Measurements from ENCODE around the gene PARK7.
A peak's percentile ranks its signal among the peaks of the same experiment; 100 is the strongest.
"Not testable (repeated sequence)": the region's sequence is repeated elsewhere in the genome, so short reads cannot be mapped to it uniquely, and the experiment has no call there.

The PARK7 gene

GRCh38 chr1:7961216-7962013 is at the start of gene PARK7:
PARK7 (plus strand) TSS chr1:7961711; CDS start chr1:7962786, 1,075 bp downstream.
- DNase-seq, result peak; percentile 88

DNA sequence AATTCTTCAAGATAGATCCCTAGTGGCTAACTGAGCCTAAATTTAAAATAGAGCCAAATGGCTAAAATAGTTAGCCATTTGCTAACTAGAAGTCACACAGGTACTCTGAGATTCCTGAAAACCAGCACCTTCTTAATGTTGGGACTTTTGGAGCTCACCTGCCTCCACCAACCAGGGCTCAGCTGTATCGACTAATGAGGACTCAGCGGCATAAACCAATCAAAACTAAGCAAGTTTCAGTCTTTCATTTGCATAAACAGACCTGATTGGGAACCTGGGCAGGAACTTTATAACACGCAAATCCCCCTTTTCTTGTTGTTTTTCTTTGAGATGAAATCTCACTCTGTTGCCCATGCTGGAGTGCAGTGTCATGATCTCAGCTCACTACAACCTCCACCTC is 49.4 kb upstream of the PARK7 start:
- no peak for DNase-seq

DNA sequence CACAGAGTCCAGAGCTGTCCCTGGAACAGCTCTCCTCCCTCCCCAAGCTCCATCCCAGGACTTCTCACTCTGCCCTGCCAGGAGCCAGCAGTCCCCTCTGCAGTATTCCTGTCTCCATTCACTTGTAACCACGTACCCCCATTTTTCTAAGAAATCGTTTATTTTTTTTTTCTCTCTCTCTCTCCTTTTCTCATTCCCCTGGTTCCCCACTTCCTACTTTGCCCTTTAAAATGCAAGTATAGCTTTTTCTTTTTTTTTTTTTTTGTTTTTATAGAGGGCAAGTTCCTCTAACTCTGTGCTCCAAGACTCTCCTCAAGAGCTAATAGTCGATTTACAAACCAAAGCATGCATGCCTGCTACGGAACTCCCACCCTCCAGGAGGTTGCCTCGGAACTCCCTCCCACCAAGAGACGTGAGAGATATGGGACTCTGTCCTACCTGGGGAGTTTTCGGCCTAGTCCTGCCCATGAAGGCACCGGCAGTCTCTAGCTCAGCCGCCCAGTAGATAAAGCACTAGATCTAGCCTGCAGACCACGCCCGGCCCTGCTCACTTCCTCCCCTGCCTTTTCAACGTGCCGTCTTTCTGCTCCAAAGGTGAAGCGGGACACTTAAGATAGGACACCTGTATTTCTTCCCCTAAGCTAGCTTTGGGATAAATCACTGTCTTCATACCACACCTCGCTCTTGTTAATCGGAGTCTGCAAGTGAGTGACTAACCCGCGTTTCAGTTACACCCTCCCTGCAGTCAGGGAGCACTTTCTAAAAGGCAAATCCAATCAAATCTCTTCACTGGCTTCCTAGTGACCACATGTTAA is 48.6 kb upstream of the PARK7 start:
- DNase-seq, result no peak

GRCh38 chr1:7915826-7916500 is 45.5 kb upstream of the PARK7 start:
- DNase-seq, result no peak

DNA sequence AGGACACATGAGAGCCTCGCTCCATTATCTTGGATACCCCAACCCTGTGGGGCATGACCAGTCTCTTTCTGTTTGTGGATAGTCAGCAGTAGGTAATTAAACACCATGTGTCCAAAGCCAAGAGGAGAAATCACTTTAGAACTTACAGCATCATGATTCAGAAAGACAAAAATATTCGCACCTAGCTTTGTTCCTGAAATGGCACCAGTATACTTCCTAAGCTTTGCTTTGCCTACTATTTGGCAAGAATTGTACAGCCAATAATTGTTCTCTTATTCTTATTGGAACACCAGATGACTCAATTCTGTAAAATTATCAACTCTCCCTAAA is 45.0 kb upstream of the PARK7 start:
- DNase-seq, result no peak

DNA sequence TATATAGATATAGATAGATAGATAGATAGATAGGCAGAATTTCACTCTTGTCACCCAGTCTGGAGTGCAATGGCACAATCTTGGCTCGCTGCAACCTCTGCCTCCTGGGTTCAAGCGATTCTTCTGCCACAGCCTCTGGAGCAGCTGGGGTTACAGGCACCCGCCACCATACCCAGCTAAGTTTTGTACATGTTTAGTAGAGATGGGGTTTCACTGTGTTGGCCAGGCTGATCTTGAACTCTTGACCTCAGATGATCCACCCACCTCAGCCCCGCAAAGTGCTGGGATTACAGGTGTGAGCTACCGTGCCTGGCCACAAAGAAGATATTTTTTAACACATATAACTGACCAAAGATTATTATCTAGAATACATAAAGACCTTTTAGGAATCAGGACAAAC is 43.5 kb upstream of the PARK7 start:
- not testable (repeated sequence) for DNase-seq

GRCh38 chr1:7919880-7920279 is 41.6 kb upstream of the PARK7 start:
- DNase-seq, result no peak

DNA sequence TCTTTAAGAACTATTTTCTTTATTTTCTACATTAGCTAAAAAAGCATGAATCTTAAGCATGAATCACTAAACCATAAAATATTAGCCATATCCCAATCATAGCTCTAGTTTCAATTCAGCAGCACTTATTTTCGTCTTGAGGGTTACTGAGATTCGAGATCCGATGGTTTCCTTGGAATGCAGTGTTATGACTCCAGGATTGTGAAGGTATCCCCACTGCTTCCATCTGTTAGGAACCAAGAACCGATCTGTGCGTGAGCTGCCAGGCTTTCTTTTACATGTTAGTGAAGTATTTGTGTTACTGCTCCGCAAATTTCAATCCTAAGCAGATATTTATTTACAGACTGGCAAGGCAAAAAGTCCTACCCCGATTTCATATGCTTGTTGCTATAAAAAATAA is 39.7 kb upstream of the PARK7 start:
- no peak for DNase-seq

DNA sequence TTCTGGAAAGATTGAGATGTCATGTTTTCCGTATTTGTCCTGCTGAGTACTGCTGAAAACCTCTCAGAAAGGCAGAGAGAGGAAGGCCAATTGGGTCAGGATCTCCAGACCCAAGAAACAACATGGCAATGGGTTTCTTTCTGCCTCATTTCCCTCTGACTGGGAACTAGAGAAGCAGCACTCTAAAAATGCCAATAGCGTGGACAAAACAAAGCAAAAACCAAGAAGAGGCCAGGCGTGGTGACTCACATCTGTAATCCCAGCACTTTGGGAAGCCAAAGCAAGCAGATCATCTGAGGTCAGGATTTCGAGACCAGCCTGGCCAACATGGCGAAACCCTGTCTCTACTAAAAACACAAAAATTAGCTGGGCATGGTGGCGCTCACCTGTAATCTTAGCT is 39.2 kb upstream of the PARK7 start:
- no peak for DNase-seq

DNA sequence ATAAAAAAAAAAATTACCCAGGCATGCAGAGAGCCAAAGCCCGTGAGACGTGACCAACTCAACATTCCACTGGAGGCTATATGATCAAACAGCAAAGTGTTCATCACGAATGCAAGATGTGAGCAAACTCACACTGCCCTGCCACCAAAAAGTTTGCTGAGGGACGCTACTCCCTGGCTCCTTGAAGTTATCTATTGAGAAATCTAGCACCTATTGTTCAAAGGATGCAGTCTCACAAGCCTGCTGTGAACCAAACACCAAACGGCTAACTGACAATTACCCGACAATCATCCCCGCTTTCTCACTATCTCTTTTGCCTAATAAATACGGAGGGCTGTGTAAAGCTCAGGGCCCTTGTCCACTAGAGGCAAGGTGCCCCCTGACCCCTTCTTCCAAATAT is 34.5 kb upstream of the PARK7 start:
- not testable (repeated sequence) for DNase-seq

DNA sequence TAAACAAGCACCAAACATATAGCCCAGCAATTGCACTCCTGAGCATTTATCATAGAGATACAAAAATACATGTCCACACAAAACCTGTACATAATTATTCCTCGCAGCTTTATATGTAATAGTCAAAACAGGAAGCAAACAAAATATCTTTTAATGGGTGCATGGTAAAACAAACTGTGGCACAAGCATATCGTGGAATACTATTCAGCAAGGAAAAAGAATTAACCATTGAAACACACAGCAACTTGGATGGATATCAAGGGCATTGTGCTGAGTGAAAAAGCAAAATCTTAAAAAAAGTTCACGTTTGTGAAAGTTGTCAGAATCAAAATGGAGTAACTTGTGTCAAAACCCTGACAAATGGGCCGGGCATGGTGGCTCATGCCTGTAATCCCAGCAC is 33.3 kb upstream of the PARK7 start:
- no peak for DNase-seq

DNA sequence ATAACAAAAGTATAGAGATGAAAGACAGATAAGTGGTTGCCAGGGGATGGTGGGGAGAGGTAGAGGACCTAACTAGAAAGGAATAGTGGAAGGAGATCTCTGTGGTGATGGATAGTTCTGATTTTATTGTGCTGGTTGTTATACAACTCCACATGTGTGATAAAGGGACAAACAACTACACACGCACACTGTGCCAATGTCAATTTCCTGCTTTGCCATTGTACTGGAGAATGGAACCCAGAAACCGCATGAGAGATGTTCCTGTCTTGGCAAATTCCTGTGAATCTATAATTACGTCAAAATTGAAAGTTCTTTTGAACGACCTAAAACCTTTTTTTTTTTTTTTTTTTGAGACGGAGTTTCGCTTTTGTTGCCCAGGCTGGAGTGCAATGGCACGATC is 31.9 kb upstream of the PARK7 start:
- no peak for DNase-seq

- DNase-seq, result no peak
Observed at GRCh38 chr1:7930645-7931445, 30.7 kb upstream of the PARK7 start.

DNA sequence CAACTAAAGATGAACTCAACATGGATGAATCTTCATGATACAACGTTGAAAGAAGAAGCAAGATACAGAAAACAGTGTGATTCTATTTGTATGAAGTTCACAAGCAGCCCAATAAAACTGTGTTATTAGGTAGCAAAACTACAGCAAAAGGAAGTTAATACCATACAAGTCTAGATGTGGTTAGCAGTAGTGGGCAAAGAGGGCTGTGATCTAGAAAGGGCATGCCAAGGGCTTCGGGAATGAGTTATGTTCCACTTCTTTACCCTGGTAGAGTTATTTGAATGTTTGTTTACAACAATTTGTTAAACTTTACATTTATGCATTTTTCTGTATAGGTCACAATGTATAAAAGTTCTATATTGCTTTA is 30.1 kb upstream of the PARK7 start:
- no peak for DNase-seq

DNA sequence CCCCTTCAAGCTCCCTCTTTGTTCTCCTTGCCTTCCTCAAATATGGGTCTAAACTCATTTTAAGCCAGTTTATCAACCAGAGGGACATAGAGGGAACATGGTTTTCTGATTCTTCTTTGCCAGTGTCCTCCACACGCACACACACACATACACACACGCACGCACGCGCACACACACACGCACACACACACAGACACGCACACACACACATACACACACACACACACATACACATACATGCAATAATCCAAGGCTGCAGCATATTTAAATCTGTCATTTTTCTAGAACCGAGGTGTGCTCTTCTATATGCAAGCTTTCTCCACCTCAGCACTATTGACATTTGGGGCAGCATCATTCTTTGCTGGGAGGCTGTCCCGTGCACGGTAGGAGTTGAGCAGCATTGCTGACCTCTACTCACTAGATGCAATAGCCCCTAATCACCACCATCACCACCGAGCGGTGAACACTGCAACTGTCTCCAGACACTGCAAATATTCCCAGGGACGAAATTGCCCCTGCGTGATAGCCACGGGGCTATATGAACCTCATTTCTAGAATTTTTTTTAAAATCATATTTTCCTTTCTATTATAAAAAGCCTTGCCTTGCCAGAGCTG is 28.9 kb upstream of the PARK7 start:
- no peak for DNase-seq

GRCh38 chr1:7938070-7938469 is 23.4 kb upstream of the PARK7 start:
- DNase-seq, result no peak

GRCh38 chr1:7940034-7940433 is 21.5 kb upstream of the PARK7 start:
- no peak for DNase-seq

DNA sequence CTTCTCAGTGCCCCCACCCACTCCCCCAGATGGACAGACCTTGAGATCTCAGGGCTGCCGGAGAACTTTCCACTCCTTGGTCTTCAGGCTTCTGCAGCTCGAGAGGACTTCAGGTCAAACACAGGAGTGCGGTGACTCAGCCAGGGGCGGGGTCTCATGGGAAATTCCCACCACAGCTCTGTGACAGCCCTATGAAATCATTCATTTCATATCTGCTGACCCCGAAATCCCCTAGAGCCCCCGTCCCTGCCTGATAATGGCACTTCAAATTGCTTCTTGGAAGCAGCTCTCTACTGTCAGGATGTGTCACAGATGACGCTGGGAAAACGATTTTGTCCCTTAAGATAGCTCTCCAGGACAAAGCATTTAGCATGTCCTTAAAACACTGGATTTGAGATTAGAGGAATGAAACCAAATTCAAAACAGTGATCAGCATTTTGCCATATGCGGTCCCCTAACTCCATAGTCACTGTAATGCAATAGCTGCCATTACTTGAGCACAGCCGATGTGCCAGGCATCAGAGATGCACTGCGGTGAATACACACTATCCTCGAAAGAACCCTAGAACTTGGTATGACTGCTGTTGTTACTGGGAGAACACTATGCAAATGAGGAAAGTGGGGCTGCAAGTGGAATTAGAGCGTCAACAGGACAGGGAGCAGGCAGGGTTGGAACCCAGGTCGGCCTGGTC is 20.6 kb upstream of the PARK7 start, which contains the start of gene TNFRSF9:
Gene TNFRSF9 (minus strand): TSS at position 95 of the 692 bp plus-strand sequence. CDS start 845 bp downstream, outside the sequence.
- no peak for DNase-seq

- DNase-seq, result no peak
Observed at GRCh38 chr1:7941437-7941793, 20.1 kb upstream of the PARK7 start.

DNA sequence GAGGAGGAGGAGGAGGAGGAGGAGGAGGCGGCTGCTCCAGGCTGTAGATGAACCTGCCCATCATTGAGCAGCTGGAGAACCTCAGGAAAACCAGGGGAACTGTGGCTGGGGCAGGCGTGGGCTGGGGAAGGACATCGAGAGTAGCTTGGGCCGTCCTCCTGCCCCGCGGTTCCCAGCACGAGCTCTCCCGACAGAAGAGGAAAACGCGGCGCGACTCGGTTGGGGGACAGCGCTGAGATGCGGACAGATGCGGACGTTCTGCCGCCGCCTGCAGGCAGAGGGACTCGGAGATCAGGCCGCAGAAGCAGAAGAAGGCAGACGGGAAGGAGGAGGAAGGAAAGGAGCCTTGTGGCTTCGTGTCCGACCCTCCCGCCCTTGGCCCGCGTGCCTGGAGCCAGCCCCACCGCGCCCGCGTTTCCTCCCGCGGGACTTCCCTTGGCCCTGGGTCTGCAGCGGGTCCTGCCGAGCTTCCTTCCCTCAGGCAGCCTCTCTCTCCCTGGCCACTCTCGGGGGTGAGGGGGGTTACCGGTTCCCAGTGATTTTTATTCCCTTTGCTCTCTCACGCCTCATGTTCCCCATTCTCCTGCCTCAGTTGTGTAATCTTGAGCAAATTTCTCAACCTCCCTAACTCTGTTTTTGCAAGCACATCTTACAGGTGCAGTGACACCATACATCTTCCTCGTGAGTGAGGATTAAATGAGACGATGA is 19.1 kb upstream of the PARK7 start:
- no peak for DNase-seq

DNA sequence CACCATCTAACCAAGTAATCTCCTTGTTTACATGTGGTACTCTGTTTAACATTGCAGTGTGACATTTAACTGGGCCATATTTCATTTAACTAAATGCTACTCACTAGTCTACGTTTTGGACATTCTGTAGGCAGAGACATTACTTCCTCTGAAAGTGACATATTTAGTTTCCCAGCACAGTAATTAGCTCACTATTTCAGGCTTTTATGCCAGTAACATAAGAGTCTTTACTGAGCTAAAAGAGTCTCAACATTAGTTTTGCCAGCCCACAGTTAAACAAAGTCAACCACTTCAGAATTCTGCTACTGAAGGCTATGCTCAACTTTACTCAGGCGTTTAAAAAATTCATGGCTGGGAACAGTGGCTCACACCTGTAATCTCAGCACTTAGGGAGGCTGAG is 18.3 kb upstream of the PARK7 start:
- no peak for DNase-seq

All from NCI-H187 treated with DMSO at 0.1 percent for 48 hours (cell line).